ENCODE data around the gene MCU.

Gene MCU

DNA sequence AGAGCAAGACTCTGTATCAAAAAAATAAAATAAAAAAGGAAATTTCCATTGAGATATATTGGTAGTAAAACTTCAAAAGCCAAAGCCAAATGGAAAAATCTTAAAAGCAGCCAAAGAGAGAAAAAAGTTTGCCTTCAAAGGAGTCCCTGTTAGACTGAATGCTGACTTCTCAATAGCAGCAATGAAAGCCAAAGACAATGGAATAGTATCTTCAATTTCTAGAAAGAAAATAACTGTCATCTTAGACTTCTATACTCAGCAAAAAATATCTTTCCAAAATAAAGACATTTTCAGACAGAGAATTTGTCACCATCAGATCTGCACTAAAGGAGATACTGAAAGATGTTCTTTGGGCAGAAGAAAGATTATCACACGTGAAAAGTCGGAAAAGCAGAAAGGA lies 187.3 kb downstream of the MCU start:
- Histone ChIP-seq H3K4me1 (ENCODE audit: control insufficient read depth, insufficient read depth, low read length, poor library complexity, severe bottlenecking) (no peaks in the 10 kb centered on the region), H3K27ac (ENCODE audit: low read depth, low read length, severe bottlenecking) (no peak overlapping the region), H3K9me3 (ENCODE audit: control insufficient read depth, low read length) (no peaks in the 10 kb centered on the region), H3K36me3 (ENCODE audit: control insufficient read depth, insufficient read depth, low read length) (peaks cover 18% of the 10 kb centered on the region), H3K4me3 (ENCODE audit: extremely low read depth, insufficient read depth, low read length, poor library complexity, severe bottlenecking) (no peak overlapping the region)
- WGBS, 2 experiments (ENCODE audit: insufficient coverage in 2 of 2), result 100% methylated on average over 2 of the region's 2 CpGs; no CpG with 5 or more reads in 1 of the 2 experiments

DNA sequence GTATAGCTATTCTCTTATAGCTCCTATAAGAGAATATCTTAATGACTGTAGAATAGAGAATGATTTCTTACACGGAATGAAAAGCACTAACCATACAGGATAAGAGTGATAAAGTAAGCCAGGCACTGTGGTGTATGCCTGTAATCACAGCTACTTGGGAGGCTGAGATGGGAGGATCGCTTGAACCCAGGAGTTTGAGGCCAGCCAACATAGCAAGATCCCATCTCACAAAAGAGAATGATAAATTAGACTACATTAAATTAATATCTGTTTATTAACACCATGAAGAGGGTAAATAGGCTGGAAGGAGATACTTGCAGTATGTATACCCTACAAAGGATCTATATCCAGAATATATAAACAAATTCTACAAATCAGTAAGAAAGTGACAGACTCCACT lies 189.3 kb downstream of the MCU start:
- Histone ChIP-seq H3K9me3 (ENCODE audit: control insufficient read depth, low read length) (no peaks in the 10 kb centered on the region), H3K4me3 (ENCODE audit: extremely low read depth, insufficient read depth, low read length, poor library complexity, severe bottlenecking) (no peak overlapping the region), H3K36me3 (ENCODE audit: control insufficient read depth, insufficient read depth, low read length) (peaks cover 27% of the 10 kb centered on the region), H3K4me1 (ENCODE audit: control insufficient read depth, insufficient read depth, low read length, poor library complexity, severe bottlenecking) (no peaks in the 10 kb centered on the region), H3K27ac (ENCODE audit: low read depth, low read length, severe bottlenecking) (no peak overlapping the region)
- 80 to 100% methylated on average over 1 of the region's 2 CpGs for WGBS, 2 experiments (ENCODE audit: insufficient coverage in 2 of 2)

DNA sequence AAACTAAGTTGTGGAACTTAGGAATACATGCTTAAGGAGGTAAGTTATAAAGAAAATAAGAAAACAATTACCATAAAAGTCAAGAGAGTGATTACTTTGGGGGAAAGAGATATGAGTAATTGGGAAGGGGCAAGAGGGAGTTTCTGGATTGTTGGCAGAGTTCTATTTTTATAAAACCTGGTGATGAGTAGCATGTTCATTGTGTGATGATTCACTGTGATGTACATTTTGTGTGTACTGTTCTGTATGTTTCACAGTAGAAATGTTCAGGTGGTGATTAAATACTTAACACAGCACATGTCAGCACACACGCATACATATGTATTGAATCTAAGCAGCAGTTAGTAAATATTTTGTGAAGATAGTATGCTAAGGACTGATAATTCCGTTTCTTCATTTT lies 191.9 kb downstream of the MCU start:
- H3K4me3 ChIP-seq (ENCODE audit: extremely low read depth, insufficient read depth, low read length, poor library complexity, severe bottlenecking), result no peak overlapping the region
- no peaks in the 10 kb centered on the region for H3K9me3 ChIP-seq (ENCODE audit: control insufficient read depth, low read length)
- no CpG with 5 or more reads among the region's 2 CpGs for WGBS, 2 experiments (ENCODE audit: insufficient coverage in 2 of 2)
- no peak overlapping the region for H3K27ac ChIP-seq (ENCODE audit: low read depth, low read length, severe bottlenecking)
- H3K4me1 ChIP-seq (ENCODE audit: control insufficient read depth, insufficient read depth, low read length, poor library complexity, severe bottlenecking), result no peaks in the 10 kb centered on the region
- peaks cover 32% of the 10 kb centered on the region for H3K36me3 ChIP-seq (ENCODE audit: control insufficient read depth, insufficient read depth, low read length)

DNA sequence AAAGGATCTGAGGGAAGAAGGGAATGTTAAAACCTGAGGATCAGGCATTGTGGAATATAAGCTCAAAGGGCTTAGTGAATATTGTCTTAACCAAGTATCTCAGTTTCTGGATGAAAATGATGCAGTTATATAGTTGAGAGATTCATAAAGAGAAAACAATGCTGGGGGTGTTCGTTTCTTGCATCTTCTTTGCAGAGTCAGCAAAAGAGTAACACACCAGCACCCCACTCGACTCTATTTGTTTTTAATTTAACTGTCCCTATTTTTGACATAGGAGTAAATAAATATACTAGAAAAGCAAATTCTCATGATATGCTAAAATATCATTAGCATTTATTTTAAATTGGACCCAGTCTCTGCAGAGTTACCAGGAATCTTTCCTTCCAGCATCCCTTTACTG lies 194.0 kb downstream of the MCU start:
- peaks cover 23% of the 10 kb centered on the region for H3K36me3 ChIP-seq (ENCODE audit: control insufficient read depth, insufficient read depth, low read length)
- H3K4me3 ChIP-seq (ENCODE audit: extremely low read depth, insufficient read depth, low read length, poor library complexity, severe bottlenecking), result no peak overlapping the region
- no peaks in the 10 kb centered on the region for H3K4me1 ChIP-seq (ENCODE audit: control insufficient read depth, insufficient read depth, low read length, poor library complexity, severe bottlenecking)
- H3K9me3 ChIP-seq (ENCODE audit: control insufficient read depth, low read length), result no peaks in the 10 kb centered on the region
- no peak overlapping the region for H3K27ac ChIP-seq (ENCODE audit: low read depth, low read length, severe bottlenecking)
- WGBS, 2 experiments (ENCODE audit: insufficient coverage in 2 of 2), result no CpG with 5 or more reads among the region's 2 CpGs

DNA sequence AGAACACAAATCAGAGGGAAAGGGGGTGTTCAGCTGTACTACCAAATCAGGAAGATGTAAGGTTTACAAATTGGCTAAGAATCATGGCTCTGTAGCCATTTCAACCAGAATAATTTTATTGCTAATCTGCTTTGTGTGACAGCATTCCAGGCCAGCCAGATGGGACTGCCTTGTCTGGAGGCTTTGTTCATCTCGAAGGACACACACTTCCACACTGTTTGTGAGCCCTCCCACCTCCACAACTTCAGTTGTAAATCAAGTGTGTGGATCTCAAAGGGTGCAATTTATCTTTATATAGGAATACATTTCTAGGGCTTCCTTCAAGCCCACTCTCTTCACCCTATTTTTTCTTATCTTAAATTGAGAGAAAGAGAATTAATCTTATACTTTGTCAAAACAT lies 194.7 kb downstream of the MCU start:
- no CpG with 5 or more reads among the region's 1 CpG for WGBS, 2 experiments (ENCODE audit: insufficient coverage in 2 of 2)
- no peak overlapping the region for H3K4me3 ChIP-seq (ENCODE audit: extremely low read depth, insufficient read depth, low read length, poor library complexity, severe bottlenecking)
- H3K4me1 ChIP-seq (ENCODE audit: control insufficient read depth, insufficient read depth, low read length, poor library complexity, severe bottlenecking), result no peaks in the 10 kb centered on the region
- peak overlapping the region; percentile 23 for H3K27ac ChIP-seq (ENCODE audit: low read depth, low read length, severe bottlenecking)
- H3K36me3 ChIP-seq (ENCODE audit: control insufficient read depth, insufficient read depth, low read length), result peaks cover 19% of the 10 kb centered on the region
- no peaks in the 10 kb centered on the region for H3K9me3 ChIP-seq (ENCODE audit: control insufficient read depth, low read length)

DNA sequence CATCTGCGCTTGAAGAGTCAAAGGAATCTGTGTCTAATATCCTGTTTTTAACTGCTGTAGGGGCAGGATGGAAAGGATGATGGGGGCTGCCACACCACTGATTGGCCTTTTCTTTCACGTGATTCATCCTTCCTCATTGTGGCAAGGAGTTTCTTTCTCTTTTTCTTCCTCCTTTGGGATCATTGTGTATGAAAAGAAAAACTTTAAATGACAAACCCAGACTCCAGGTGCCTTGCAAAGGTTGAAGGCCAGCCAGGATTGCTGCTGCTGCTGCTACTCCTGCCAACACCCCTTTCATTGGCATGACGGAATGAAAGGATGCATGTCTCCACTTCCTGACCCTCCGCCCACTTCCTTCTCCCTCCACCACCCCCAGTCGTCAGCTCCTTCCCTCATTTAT lies 195.1 kb downstream of the MCU start:
- peak overlapping the region; percentile 23 for H3K27ac ChIP-seq (ENCODE audit: low read depth, low read length, severe bottlenecking)
- H3K9me3 ChIP-seq (ENCODE audit: control insufficient read depth, low read length), result no peaks in the 10 kb centered on the region
- H3K36me3 ChIP-seq (ENCODE audit: control insufficient read depth, insufficient read depth, low read length), result peaks cover 19% of the 10 kb centered on the region
- no peaks in the 10 kb centered on the region for H3K4me1 ChIP-seq (ENCODE audit: control insufficient read depth, insufficient read depth, low read length, poor library complexity, severe bottlenecking)
- no peak overlapping the region for H3K4me3 ChIP-seq (ENCODE audit: extremely low read depth, insufficient read depth, low read length, poor library complexity, severe bottlenecking)
- no CpG with 5 or more reads among the region's 5 CpGs for WGBS, 2 experiments (ENCODE audit: insufficient coverage in 2 of 2)

DNA sequence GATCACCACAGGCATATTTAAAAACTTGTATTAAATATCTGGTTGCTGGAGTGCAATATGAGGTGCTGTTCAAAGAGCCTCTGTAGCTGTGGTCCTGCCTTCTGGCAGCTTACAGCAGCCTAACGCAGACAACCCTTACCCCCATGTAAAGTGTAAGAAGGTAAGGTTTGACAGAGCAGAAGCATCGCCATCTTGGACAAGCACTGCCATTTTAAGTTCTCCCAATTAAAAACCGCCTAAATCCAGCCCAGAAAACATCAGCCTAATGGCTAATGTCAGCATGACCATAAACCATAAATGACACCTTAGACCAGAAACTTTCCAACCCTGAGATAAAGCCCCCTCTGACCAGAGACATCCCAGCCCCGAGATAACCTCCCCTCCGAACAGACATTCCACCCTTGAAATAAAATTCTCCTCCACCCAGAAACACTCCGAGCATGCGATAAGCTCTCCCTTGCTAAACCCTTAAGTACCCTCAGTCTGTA lies 196.3 kb downstream of the MCU start:
- Histone ChIP-seq H3K27ac (ENCODE audit: low read depth, low read length, severe bottlenecking) (no peak overlapping the region), H3K36me3 (ENCODE audit: control insufficient read depth, insufficient read depth, low read length) (peaks cover 19% of the 10 kb centered on the region), H3K4me3 (ENCODE audit: extremely low read depth, insufficient read depth, low read length, poor library complexity, severe bottlenecking) (no peak overlapping the region), H3K4me1 (ENCODE audit: control insufficient read depth, insufficient read depth, low read length, poor library complexity, severe bottlenecking) (no peaks in the 10 kb centered on the region), H3K9me3 (ENCODE audit: control insufficient read depth, low read length) (no peaks in the 10 kb centered on the region)
- WGBS, 2 experiments (ENCODE audit: insufficient coverage in 2 of 2), result 84 to 90% methylated on average over 2 to 5 of the region's 7 CpGs

DNA sequence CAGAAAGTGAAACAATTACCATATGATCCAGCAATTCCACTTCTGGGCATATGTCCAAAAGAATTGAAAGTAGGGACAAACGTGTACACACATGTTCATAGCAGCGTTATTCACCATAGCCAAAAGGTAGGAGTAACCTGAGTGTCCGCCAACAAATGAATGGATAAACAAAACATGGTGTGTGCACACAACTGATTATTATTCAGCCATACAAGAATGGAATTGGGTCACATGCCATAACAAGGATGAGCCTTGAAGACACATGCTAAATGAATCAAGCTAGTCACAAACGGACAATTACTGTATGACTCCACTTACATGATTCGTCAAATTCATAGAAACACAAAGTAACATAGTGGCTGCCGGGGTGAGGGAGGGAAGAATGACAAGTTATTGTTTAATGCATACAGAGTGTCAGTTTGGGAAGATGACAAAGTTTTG lies 197.5 kb downstream of the MCU start:
- Histone ChIP-seq H3K9me3 (ENCODE audit: control insufficient read depth, low read length) (no peaks in the 10 kb centered on the region), H3K4me3 (ENCODE audit: extremely low read depth, insufficient read depth, low read length, poor library complexity, severe bottlenecking) (no peak overlapping the region), H3K4me1 (ENCODE audit: control insufficient read depth, insufficient read depth, low read length, poor library complexity, severe bottlenecking) (no peaks in the 10 kb centered on the region), H3K36me3 (ENCODE audit: control insufficient read depth, insufficient read depth, low read length) (peaks cover 19% of the 10 kb centered on the region), H3K27ac (ENCODE audit: low read depth, low read length, severe bottlenecking) (no peak overlapping the region)
- WGBS, 2 experiments (ENCODE audit: insufficient coverage in 2 of 2), result 0 to 100% methylated on average over 1 of the region's 6 CpGs

DNA sequence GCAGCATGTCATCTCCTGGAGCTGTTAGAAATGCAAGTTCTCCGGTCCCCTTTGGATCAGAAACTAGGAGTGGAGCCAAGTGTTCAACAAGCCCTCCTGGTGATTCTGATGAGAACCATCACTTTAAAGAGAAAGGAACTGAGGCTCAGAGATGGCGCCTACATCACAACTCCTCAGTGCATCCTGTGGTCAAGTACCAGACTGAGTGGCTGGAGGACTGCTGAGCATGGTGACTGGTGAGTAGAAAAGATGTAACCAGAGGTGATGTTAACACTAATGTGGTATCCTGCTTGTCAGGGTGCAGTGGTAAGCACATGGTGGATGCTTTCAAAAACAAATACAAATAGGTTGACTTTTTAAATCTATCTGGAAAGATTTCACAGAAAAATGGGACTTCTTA lies 198.1 kb downstream of the MCU start:
- no peak overlapping the region for H3K27ac ChIP-seq (ENCODE audit: low read depth, low read length, severe bottlenecking)
- peaks cover 19% of the 10 kb centered on the region for H3K36me3 ChIP-seq (ENCODE audit: control insufficient read depth, insufficient read depth, low read length)
- H3K9me3 ChIP-seq (ENCODE audit: control insufficient read depth, low read length), result no peaks in the 10 kb centered on the region
- no peaks in the 10 kb centered on the region for H3K4me1 ChIP-seq (ENCODE audit: control insufficient read depth, insufficient read depth, low read length, poor library complexity, severe bottlenecking)
- WGBS, 2 experiments (ENCODE audit: insufficient coverage in 2 of 2), result 90 to 94% methylated on average over 1 to 2 of the region's 2 CpGs
- no peak overlapping the region for H3K4me3 ChIP-seq (ENCODE audit: extremely low read depth, insufficient read depth, low read length, poor library complexity, severe bottlenecking)

DNA sequence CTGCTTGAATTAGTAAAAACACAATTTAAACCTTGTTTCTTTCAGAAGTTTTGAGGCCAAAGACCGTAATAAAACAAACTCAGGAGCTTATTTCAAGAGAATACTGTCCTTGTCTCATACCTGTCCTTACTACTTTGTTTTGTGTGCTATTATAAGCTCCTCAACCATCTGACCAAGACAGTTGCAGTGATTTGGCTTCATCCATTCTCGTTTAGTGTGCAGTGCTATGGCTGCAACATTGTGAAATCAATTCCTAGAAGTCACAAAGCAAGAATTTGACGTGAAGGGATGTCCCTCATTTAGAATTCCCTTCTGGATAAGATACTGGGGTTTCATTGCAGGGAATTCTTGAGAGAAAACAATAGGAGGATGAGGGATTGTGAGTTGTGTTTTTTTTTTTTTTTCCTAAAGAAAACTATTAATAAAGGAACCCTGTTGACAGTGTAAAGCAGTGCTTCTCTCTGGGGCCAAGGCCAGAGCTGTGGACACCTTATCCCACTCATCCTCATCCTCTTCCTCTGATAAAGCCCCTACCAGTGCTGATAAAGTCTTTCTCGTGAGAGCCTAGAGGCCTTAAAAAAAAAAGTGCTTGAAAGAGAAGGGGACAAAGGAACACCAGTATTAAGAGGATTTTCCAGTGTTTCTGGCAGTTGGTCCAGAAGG lies 201.3 kb downstream of the MCU start, which contains the start of gene OIT3:
Gene OIT3, plus strand, starts transcription at position 604 of the 663 bp plus-strand sequence. CDS start 60 bp downstream, outside the sequence.
- Histone ChIP-seq H3K36me3 (ENCODE audit: control insufficient read depth, insufficient read depth, low read length) (peaks cover 4% of the 10 kb centered on the region), H3K9me3 (ENCODE audit: control insufficient read depth, low read length) (no peaks in the 10 kb centered on the region), H3K27ac (ENCODE audit: low read depth, low read length, severe bottlenecking) (no peak within 1 kb of the TSS), H3K4me3 (ENCODE audit: extremely low read depth, insufficient read depth, low read length, poor library complexity, severe bottlenecking) (no peak within 1 kb of the TSS), H3K4me1 (ENCODE audit: control insufficient read depth, insufficient read depth, low read length, poor library complexity, severe bottlenecking) (no peaks in the 10 kb centered on the region)
- 87 to 89% methylated on average over 3 to 4 of the region's 4 CpGs for WGBS, 2 experiments (ENCODE audit: insufficient coverage in 2 of 2)

DNA sequence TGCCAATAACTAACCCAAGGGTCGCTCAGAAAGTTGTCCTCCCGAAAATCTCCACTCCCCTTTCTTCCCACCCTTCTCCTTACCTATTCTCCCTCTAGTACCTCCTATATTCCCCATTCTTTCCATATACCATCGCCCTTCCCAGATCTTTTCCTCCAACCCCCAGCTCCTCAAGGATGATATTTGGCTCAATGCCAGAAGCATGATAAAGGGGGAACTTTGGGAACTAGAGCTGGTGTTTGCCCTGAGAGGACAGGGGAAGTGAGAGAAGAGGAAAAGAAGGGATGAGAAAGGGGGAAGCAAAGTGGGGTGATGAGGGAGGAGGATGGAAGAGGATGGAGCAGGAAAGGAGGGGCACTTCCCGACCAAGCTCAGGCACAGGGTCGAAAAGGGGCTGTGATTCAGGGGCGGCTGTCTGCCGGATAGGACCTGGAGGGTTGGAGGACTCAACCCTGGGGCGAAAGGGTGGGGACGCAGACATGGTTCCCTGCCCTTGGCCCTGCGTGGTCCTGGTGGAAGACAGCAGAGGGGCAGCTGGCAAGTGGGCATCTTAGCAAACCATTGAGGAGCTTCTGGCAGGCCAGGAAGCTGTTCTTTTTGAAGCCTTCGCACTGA lies 203.4 kb downstream of the MCU start:
- H3K4me1 ChIP-seq (ENCODE audit: control insufficient read depth, insufficient read depth, low read length, poor library complexity, severe bottlenecking), result no peaks in the 10 kb centered on the region
- no peaks in the 10 kb centered on the region for H3K36me3 ChIP-seq (ENCODE audit: control insufficient read depth, insufficient read depth, low read length)
- no peak overlapping the region for H3K4me3 ChIP-seq (ENCODE audit: extremely low read depth, insufficient read depth, low read length, poor library complexity, severe bottlenecking)
- no peak overlapping the region for H3K27ac ChIP-seq (ENCODE audit: low read depth, low read length, severe bottlenecking)
- 89 to 91% methylated on average over 9 to 10 of the region's 11 CpGs for WGBS, 2 experiments (ENCODE audit: insufficient coverage in 2 of 2)
- no peaks in the 10 kb centered on the region for H3K9me3 ChIP-seq (ENCODE audit: control insufficient read depth, low read length)
